ENCODE measurements around the gene BST1.

GRCh38 chr4:15714141-15714540 is 11.3 kb downstream of the BST1 start:
- TF ChIP-seq ZZZ3 (IDR thresholded peaks at IDR 0.05; ENCODE audit: control insufficient read depth, insufficient read length, low read depth): no peak
- TF ChIP-seq LARP7 (IDR thresholded peaks at IDR 0.05): no peak
- no peak for TF ChIP-seq SRF (IDR thresholded peaks at IDR 0.05; ENCODE audit: low read depth in 2 of 2, low read length in 2 of 2)
- no peak for TF ChIP-seq GABPA (IDR thresholded peaks at IDR 0.05; ENCODE audit: low read depth)
- TF ChIP-seq NRF1 (conservative IDR thresholded peaks at IDR 0.05; ENCODE audit: low read depth, low read length): no peak
